ENCODE measurements around the gene SLC7A8.

GRCh38 chr14:23093991-23094665, 89.3 kb downstream of the SLC7A8 start:
- TF ChIP-seq, protein P1, sequence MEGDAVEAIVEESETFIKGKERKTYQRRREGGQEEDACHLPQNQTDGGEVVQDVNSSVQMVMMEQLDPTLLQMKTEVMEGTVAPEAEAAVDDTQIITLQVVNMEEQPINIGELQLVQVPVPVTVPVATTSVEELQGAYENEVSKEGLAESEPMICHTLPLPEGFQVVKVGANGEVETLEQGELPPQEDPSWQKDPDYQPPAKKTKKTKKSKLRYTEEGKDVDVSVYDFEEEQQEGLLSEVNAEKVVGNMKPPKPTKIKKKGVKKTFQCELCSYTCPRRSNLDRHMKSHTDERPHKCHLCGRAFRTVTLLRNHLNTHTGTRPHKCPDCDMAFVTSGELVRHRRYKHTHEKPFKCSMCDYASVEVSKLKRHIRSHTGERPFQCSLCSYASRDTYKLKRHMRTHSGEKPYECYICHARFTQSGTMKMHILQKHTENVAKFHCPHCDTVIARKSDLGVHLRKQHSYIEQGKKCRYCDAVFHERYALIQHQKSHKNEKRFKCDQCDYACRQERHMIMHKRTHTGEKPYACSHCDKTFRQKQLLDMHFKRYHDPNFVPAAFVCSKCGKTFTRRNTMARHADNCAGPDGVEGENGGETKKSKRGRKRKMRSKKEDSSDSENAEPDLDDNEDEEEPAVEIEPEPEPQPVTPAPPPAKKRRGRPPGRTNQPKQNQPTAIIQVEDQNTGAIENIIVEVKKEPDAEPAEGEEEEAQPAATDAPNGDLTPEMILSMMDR (IDR thresholded peaks at IDR 0.05; ENCODE audit: borderline replicate concordance, extremely low read depth, low read length, poor library complexity, severe bottlenecking), result peak; percentile 55
- no peak for TF ChIP-seq EZH2 (IDR thresholded peaks at IDR 0.05; ENCODE audit: borderline replicate concordance, low read depth, low read length, severe bottlenecking)

All from DND-41 (cell line).